ENCODE results near the gene ALPG.

DNA sequence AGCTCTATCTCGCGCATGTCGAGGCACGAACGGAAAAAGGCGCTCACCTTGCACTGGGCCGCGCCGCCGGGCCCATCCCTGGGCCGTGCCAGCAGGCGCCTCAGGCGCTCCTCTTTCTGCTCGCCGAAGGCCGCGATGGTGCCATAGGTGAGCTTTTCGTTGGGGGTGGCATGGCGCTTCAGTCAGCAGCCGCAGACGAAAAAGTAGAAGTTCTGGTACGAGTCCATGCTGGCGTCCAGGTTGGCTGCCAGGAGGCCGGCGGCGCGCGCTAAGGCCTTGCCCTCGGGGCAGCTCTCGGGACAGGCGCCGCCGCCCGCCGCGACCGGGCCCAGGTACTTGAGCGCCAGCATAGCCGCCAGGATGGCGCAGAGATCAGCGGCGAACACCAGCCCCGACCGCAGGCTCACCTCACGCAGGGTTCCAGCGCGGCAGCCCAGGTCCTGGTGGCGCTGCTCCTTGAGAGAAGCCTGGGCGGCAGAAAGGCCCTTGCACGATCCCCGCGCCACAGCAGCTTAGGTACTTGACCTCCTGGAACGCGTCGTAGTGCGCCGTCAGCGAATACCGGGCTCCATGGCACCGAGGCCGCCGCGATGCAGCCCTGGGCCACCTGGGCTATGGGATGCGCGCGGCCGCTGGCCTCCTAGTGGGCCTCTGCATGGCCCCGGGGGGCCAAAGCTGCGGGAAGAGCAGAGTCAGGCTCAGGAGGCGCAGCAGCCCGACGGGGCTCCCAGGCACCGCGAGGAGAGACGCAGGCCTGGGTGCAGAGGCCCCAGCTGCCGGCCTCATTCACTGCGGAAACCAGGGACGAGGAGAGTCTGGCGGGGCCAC is 12.8 kb downstream of the ALPG start:
- TF ChIP-seq, protein P1, sequence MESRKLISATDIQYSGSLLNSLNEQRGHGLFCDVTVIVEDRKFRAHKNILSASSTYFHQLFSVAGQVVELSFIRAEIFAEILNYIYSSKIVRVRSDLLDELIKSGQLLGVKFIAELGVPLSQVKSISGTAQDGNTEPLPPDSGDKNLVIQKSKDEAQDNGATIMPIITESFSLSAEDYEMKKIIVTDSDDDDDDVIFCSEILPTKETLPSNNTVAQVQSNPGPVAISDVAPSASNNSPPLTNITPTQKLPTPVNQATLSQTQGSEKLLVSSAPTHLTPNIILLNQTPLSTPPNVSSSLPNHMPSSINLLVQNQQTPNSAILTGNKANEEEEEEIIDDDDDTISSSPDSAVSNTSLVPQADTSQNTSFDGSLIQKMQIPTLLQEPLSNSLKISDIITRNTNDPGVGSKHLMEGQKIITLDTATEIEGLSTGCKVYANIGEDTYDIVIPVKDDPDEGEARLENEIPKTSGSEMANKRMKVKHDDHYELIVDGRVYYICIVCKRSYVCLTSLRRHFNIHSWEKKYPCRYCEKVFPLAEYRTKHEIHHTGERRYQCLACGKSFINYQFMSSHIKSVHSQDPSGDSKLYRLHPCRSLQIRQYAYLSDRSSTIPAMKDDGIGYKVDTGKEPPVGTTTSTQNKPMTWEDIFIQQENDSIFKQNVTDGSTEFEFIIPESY (CRISPR knock-in tag; IDR thresholded peaks at IDR 0.05), result no peak
- TF ChIP-seq POLR2A (conservative IDR thresholded peaks at IDR 0.05), result no peak
- no peak for TF ChIP-seq CEBPB (tag; IDR thresholded peaks at IDR 0.05)
- no peak for TF ChIP-seq HMGN3 (IDR thresholded peaks at IDR 0.05; ENCODE audit: borderline replicate concordance, extremely low read depth, insufficient read length, low read depth, low read length)
- TF ChIP-seq ZNF146 (CRISPR knock-in tag; IDR thresholded peaks at IDR 0.05; ENCODE audit: unreplicated experiment), result no peak
- TF ChIP-seq ETV1 (tag; conservative IDR thresholded peaks at IDR 0.05; ENCODE audit: low read depth), result no peak
- TF ChIP-seq JUN (IDR thresholded peaks at IDR 0.05; ENCODE audit: borderline replicate concordance, low read depth, low read length), result no peak
- no peak for TF ChIP-seq JUN (CRISPR knock-in tag; IDR thresholded peaks at IDR 0.05; ENCODE audit: borderline replicate concordance)
- TF ChIP-seq, protein P2, sequence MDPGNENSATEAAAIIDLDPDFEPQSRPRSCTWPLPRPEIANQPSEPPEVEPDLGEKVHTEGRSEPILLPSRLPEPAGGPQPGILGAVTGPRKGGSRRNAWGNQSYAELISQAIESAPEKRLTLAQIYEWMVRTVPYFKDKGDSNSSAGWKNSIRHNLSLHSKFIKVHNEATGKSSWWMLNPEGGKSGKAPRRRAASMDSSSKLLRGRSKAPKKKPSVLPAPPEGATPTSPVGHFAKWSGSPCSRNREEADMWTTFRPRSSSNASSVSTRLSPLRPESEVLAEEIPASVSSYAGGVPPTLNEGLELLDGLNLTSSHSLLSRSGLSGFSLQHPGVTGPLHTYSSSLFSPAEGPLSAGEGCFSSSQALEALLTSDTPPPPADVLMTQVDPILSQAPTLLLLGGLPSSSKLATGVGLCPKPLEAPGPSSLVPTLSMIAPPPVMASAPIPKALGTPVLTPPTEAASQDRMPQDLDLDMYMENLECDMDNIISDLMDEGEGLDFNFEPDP (CRISPR knock-in tag; IDR thresholded peaks at IDR 0.05), result no peak
